Right lobe of liver (tissue), 6 donors: ENCODE measurements around the gene LMBR1. TPM values are rescaled to one million over a fixed set of nuclear protein-coding genes. Genes with fewer than 3 reads are reported as not detected.
"Not testable (repeated sequence)": the region's sequence is repeated elsewhere in the genome, so short reads cannot be mapped to it uniquely, and the experiment has no call there.

Source experiments
- ATAC-seq, 4 donors: fragments of 200-7000 bp; cut with Tn5 transposase; one replicate each; pipeline ENCODE4 v1.9.1; 2020; ENCODE audit warnings: mild to moderate bottlenecking in 4 of 4, moderate library complexity in 4 of 4
- DNase-seq, 3 donors: peaks; one replicate each; pipeline ENCODE4 v3.0.0-alpha.2; 2020
- H3K27ac ChIP-seq, 3 donors: fragments of 200-600 bp; one replicate each; pipeline ENCODE4 v1.8.0; 2022
- H3K27me3 ChIP-seq, 2 donors: fragments of 200-600 bp; one replicate each; pipeline ENCODE4 v1.8.0; 2022
- H3K36me3 ChIP-seq, 4 donors: fragments of 200-600 bp; sonication (generic) in 1 of 4; one replicate each; pipeline versions ENCODE4 v1.5.1 to v1.8.0; 2017 to 2022; ENCODE audit warnings: control low read depth in 1 of 4
- H3K4me1 ChIP-seq, 4 donors: fragments of 200-600 bp; sonication (generic) in 1 of 4; one replicate each; pipeline versions ENCODE4 v1.5.1 to v1.8.0; 2017 to 2022; ENCODE audit warnings: control low read depth in 1 of 4
- H3K4me3 ChIP-seq, 3 donors: fragments of 200-600 bp; one replicate each; pipeline ENCODE4 v1.8.0; 2022
- H3K9me3 ChIP-seq, 4 donors: fragments of 200-600 bp; sonication (generic) in 1 of 4; one replicate each; pipeline versions ENCODE4 v1.5.1 to v1.8.0; 2017 to 2022; ENCODE audit warnings: control low read depth in 1 of 4
- CTCF ChIP-seq, 4 donors: fragments of 200-600 bp in 3 of 4; fragments of 450-650 bp in 1 of 4; IDR thresholded peaks; one replicate each; pipeline versions ENCODE4 v1.5.1 to v1.8.0; 2016 to 2022; ENCODE audit warnings: antibody characterized with exemption in 4 of 4, mild to moderate bottlenecking in 2 of 4
- POLR2A ChIP-seq: fragments of 450-650 bp; IDR thresholded peaks from one replicate; pipeline ENCODE4 v1.6.1; 2017; ENCODE audit warnings: antibody characterized with exemption, mild to moderate bottlenecking
- WGBS: methylation state at CpG from one replicate; pipeline ENCODE4 v1.1.6; 2018; ENCODE audit warnings: low coverage, low lambda C conversion rate; ENCODE audit not compliant: insufficient coverage; ENCODE audit errors: missing lambda C conversion rate; 5-methylcytosine and 5-hydroxymethylcytosine counted together
- intact Hi-C, 2 donors: fragments of 100-400 bp; cut with DNase I; formaldehyde crosslinking; loops; one replicate each; pipeline versions ENCODE4 v1.11.2 to v1.14.1; 2022
- total RNA-seq, 6 experiments: library from RNA; depleted of rRNA in 2 of 6; stranded (reverse); fragments of >200 nt in 2 of 6; fragmentation: NEBNext Ultra II Directional in 3 of 6; extraction: Animal tissue kit (Norgen Biotek cat#: 25700) in 3 of 6; gene quantifications; one replicate each; pipeline versions ENCODE4 v1.1.0 to v1.2.4, GENCODE V29; 2016 to 2023
- donor health status: DM: no; HTN: yes; CAD: no.
- donor health status: DM: no; HTN: no; CAD: no.
- donor health status: DM: no; HTN: no; CAD: no.
- donor health status: DM: no; HTN: yes; CAD: no.
- donor health status: DM: no; HTN: yes; CAD: no.

The LMBR1 gene
- total RNA-seq, 6 experiments from 2014 or later: 25.1 to 34.5 (median 31.7) TPM

GRCh38 chr7:156903232-156903909, 10.4 kb upstream of the LMBR1 start:
- no peaks in the 10 kb centered on the region for H3K36me3 ChIP-seq
- no peaks in the 10 kb centered on the region for H3K27me3 ChIP-seq
- H3K9me3 ChIP-seq: no peaks in the 10 kb centered on the region
- no peak for ATAC-seq
- intact Hi-C loops: no loop called here
- no peak for DNase-seq
- no peaks in the 10 kb centered on the region for H3K4me1 ChIP-seq
- WGBS: 64% methylated on average over 10 of the region's 10 CpGs
- no peak overlapping the region for H3K27ac ChIP-seq
- H3K4me3 ChIP-seq: no peak overlapping the region
- TF ChIP-seq POLR2A: no peak
- TF ChIP-seq CTCF (IDR thresholded peaks at IDR 0.05): no peak

- H3K4me3 ChIP-seq, H3K9me3 ChIP-seq, H3K4me1 ChIP-seq, H3K27ac ChIP-seq, DNase-seq, H3K27me3 ChIP-seq, H3K36me3 ChIP-seq, ATAC-seq, intact Hi-C loops: not testable (repeated sequence)
- 55% methylated on average over 4 of the region's 9 CpGs for WGBS
Observed at GRCh38 chr7:156900093-156900492, 7.1 kb upstream of the LMBR1 start.

GRCh38 chr7:156898938-156899337, 6.0 kb upstream of the LMBR1 start:
- DNase-seq (no peak), ATAC-seq (no peak)
- Histone ChIP-seq H3K27me3 (no peaks in the 10 kb centered on the region), H3K27ac (no peak overlapping the region), H3K4me1 (no peaks in the 10 kb centered on the region), H3K9me3 (no peaks in the 10 kb centered on the region), H3K36me3 (no peaks in the 10 kb centered on the region), H3K4me3 (no peak overlapping the region)
- TF ChIP-seq POLR2A (no peak), CTCF (IDR thresholded peaks at IDR 0.05) (no peak)
- 88% methylated on average over 1 of the region's 1 CpG for WGBS
- intact Hi-C loops: no loop called here

- no peak overlapping the region for H3K27ac ChIP-seq
- no peak for TF ChIP-seq CTCF (IDR thresholded peaks at IDR 0.05)
- no peak for TF ChIP-seq POLR2A
- no peak for DNase-seq
- H3K4me1 ChIP-seq: no peaks in the 10 kb centered on the region
- no peak for ATAC-seq
- 69% methylated on average over 7 of the region's 8 CpGs for WGBS
- H3K36me3 ChIP-seq: no peaks in the 10 kb centered on the region
- no peak overlapping the region for H3K4me3 ChIP-seq
- H3K27me3 ChIP-seq: no peaks in the 10 kb centered on the region
- intact Hi-C loops: no loop called here
- H3K9me3 ChIP-seq: no peaks in the 10 kb centered on the region
Observed at GRCh38 chr7:156897673-156898072, 4.7 kb upstream of the LMBR1 start.

- Histone ChIP-seq H3K27me3 (no peaks in the 10 kb centered on the region), H3K4me3 (no peak overlapping the region), H3K4me1 (no peaks in the 10 kb centered on the region), H3K9me3 (no peaks in the 10 kb centered on the region), H3K27ac (no peak overlapping the region), H3K36me3 (no peaks in the 10 kb centered on the region)
- WGBS: 70% methylated on average over 5 of the region's 5 CpGs
- intact Hi-C loops: no loop called here
- DNase-seq: no peak
- TF ChIP-seq POLR2A: no peak
- TF ChIP-seq CTCF (IDR thresholded peaks at IDR 0.05): no peak
- ATAC-seq: no peak
Observed at GRCh38 chr7:156896388-156897022, 3.5 kb upstream of the LMBR1 start.
